HG02610 (cell line): ENCODE measurements around the gene RAD51B.
"Not testable (repeated sequence)": the region's sequence is repeated elsewhere in the genome, so short reads cannot be mapped to it uniquely, and the experiment has no call there.

Experiments used
- ATAC-seq: cut with Tn5 transposase; IDR thresholded peaks from one replicate; pipeline ENCODE4 v1.9.1; 2021; ENCODE audit warnings: mild to moderate bottlenecking, moderate library complexity; ENCODE audit not compliant: unreplicated experiment

The RAD51B gene

GRCh38 chr14:68762953-68763764 lies 943.6 kb downstream of the RAD51B start:
- no peak for ATAC-seq

- not testable (repeated sequence) for ATAC-seq
These were observed 944.3 kb downstream of the RAD51B start for GRCh38 chr14:68763843-68764242.

DNA sequence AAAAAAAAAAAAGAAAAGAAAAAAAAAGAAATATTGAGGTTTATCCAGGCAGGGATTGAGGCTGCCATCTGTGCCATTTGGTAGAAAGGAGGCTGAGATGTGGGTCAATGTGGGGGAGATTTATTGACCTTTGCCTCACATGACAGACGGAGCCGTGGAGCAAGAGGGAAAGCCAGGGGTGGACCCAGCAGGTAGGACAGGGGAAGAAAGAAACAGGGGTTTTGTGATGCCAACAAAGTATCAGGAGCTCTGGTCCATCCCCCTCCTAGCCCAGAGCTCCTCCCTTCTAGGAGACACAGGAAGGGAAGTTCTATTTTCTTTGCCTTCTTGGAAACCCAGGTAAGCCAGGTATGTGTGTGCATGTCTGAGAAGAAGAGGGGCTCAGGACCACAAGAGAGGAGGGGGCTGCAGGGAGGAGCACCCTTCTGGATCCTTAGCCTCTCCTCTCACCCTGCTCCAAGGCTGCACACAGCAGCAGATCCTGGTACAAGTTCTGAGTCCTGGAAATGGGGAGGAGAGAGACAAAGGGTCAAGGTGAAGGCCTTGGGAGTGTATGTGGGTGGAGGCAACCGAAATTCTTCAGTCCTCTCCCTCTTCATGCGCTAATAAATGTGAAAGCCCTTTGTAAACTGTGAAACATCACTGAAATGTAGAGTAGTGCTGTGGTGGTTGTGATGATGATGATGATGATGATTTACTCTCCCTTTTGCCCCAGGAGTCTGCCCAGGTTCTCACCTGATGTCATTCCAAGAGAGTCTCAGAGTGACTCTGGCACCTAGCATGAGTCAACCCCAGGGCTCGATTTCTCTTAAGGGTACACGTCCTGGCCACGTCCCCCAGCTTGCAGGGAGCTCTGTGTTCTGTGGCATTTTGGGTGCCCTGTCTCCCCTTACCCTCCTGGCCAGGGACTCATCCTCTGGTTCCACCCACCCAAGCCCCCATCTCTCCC lies 947.0 kb downstream of the RAD51B start:
- ATAC-seq = no peak

- ATAC-seq = no peak
These were observed 947.7 kb downstream of the RAD51B start for GRCh38 chr14:68767248-68767645.

- ATAC-seq = no peak
These were observed 948.7 kb downstream of the RAD51B start for GRCh38 chr14:68768316-68768715.

DNA sequence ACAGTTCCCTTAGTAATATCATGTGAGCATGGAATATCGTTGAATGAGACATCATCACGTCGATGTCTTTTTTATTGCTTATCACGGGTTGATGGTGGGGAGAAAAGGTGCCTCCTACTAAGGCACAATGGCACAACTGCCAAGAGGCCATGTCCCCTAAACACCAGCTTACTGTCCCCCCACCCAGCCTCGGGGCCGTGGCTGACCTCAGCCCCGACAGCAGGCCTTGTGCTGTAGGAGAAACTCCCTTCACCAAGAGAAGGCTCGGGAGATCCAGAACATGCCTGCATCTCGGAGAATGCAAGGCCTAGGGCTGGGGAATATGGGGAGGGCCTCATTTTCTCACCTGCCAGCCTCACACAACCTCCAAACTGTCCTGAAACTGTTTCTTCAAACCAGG lies 950.5 kb downstream of the RAD51B start:
- no peak for ATAC-seq

DNA sequence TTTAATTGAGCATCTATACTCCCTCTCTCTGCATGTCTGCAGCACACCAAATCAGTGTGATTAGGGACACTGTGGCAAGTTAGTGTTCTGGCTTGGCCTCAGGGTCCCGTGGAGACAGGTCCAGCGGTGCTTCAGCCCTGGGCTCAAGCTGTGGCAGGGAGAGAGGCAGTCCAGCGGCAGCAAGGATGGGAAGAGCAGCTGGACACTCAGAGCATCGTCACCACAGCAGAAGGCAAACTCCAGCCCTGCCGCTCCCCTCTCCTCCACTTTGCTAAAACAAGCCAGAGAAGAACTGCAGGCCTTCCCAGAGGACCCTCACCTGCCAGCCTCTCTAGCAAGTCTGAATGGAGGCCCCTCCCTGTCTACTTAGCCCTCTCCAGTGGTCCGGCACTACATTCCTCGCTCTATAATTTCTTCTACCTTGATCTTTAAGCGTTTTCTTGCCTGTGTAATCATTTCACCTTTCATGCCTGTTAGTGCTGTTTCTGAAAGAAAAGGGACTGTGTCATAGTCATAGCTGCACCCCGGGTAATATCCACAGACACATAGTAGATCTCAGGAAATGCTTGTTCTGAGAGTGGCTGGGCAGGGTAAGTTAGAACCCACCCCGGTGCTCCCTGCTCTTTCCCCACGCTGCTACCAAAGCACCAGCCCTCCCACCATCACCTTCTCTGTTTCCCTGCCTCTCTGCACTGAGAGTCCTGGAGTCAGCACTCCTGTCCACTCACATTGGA lies 951.1 kb downstream of the RAD51B start:
- ATAC-seq = no peak

- no peak for ATAC-seq
These were observed 952.1 kb downstream of the RAD51B start for GRCh38 chr14:68771631-68772030.

GRCh38 chr14:68772761-68773381 lies 953.3 kb downstream of the RAD51B start:
- ATAC-seq = no peak

DNA sequence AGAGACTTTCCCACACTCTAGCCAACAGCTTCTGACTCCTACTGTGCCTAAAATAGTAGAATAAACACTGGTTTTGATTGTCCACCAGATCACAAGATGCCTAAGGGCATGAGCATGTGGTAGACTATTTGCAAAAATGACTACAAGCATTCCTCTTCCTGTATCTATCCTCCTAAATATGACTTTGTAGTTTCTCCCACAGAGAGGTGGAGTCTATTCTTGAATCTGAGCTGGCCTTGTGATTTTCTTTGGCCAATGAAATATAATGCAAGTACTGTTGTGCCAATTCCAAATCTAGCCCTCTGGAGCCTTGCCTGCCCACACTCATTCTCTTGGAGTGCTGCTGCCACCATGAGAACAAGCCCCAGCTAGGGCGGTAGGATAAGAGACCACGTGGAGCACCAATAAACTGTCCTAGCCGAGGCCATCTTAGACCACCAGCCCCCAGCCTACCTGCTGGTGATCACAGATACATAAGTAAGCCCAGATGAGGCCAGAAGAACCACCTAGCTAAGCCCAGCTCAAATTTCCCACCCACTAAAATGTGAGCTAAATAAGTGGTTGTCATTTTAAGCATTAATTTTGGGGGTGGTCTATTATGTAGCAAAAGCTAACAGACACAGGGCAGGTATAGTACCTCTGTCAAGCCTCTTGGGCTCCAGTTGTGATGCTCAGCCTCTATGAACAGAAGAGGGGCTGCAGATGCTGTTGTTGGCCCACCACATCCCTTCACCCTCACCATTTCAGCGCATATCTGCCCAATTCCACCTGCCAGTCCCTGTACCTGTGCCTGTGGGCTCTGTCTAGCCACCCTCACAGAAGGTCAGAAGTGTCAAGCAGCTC lies 955.4 kb downstream of the RAD51B start:
- ATAC-seq = no peak

GRCh38 chr14:68775614-68776126 lies 956.1 kb downstream of the RAD51B start:
- no peak for ATAC-seq

DNA sequence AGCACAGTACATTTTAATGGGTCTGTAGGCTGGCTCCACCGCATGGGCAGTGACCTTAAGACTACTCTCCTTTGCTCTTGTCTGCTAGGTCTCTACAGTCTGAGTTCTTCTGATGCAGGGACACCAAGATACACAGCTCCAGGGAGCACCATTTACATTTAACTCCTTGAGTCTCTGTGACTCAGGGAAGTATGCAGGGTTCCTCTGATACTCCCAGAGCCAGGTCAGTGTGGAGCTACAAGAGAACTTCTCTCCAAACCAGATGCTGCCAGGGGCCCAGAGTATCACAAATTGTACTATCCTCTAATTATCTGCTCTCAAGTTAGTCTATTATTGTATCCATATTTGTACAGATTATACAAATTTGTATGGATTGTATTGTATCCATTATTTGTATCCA lies 958.1 kb downstream of the RAD51B start:
- no peak for ATAC-seq
